BJ (cell line): ENCODE results near the gene SH3RF3. TPM values are rescaled to one million over a fixed set of nuclear protein-coding genes. Genes with fewer than 3 reads are reported as not detected.

Experiments used
- CTCF ChIA-PET: fragments of 350-600 bp; formaldehyde crosslinking; extraction: SDS; loops from one replicate; lab custom pipeline; 2021; ENCODE audit warnings: antibody characterized with exemption, inconsistent platforms; lab: Yijun Ruan, JAX
- POLR2A ChIA-PET: fragments of 300-600 bp; sonication (Branson Sonifier 250); formaldehyde crosslinking; extraction: SDS; loops from one replicate; lab custom pipeline; 2021; ENCODE audit warnings: antibody characterized with exemption; lab: Charles Lee
- DNase-seq: peaks from one replicate; pipeline ENCODE4 v3.0.0-alpha.2; 2011; ENCODE audit warnings: low read depth
- H3K27me3 ChIP-seq: 2 replicates; pipeline ENCODE4 v1.6.0; 2011; ENCODE audit warnings: low read length; ENCODE audit not compliant: control insufficient read depth, insufficient read depth
- H3K36me3 ChIP-seq: 2 replicates; pipeline ENCODE4 v1.5.1; 2011; ENCODE audit warnings: low read length; ENCODE audit not compliant: control insufficient read depth, insufficient read depth
- H3K4me3 ChIP-seq: 2 replicates; pipeline ENCODE4 v1.5.1; 2011; ENCODE audit warnings: low read depth, mild to moderate bottlenecking, control low read depth, low read length
- polyA plus RNA-seq: library from polyadenylated mRNA; depleted of rRNA; stranded (reverse); fragments of >200 nt; gene quantifications from 2 replicates; pipeline ENCODE4 v1.2.3, GENCODE V29; 2011
- TF ChIP-seq, protein P1 (sequence below): IDR thresholded peaks from 2 replicates; pipeline ENCODE4 v1.5.1; 2011; ENCODE audit warnings: low read depth, mild to moderate bottlenecking, control low read depth, inconsistent platforms, low read length, moderate library complexity; ENCODE audit not compliant: insufficient read depth

Gene SH3RF3
- polyA plus RNA-seq, 1 experiment = 3.6 TPM

DNA sequence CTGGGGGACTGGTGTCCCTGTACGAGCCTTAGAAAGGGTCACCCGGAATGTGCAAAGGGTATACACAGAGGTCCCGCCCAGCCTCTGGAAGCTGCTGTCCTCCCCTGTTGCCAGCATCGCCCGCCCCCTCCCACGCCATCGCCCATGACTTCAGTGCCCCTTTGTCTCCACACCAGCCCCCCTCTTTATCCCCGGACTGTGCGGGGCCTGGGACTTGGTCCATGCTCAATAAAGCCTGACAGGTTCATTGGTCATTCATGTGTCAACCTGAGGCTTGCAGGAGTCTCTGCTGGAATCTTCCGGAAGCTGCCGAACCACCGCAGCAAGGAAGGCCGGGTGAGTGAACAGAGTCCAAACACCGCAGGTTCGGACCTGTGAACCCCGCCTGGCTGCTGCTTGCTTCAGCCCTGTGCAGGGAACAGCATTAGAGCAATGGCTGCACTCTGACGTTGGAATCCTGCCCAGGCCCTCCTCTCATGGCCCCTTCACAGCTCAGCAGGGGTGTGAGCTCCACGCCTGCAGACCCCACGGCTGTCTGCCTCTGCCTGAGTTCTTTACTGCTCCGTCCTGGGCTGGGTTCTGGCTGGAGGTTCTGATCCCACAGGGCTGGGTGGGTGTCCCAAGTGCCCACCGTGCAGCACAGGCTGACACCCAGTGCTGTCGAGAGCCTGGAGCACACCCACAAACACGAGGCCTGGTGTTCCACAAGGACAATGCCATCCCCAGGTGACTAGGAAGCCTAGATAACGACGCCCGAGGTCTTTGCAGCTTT, 388.3 kb downstream of the SH3RF3 start:
- no peaks in the 10 kb centered on the region for H3K36me3 ChIP-seq
- ChIA-PET CTCF (interaction anchor here (0.7 to 2.1 kb wide), 4 partner anchors 7 to 390 kb away, joined by 3 to 8 read pairs (median 4); no protein-coding TSS in a partner anchor), POLR2A (no interaction called here)
- TF ChIP-seq, protein P1, sequence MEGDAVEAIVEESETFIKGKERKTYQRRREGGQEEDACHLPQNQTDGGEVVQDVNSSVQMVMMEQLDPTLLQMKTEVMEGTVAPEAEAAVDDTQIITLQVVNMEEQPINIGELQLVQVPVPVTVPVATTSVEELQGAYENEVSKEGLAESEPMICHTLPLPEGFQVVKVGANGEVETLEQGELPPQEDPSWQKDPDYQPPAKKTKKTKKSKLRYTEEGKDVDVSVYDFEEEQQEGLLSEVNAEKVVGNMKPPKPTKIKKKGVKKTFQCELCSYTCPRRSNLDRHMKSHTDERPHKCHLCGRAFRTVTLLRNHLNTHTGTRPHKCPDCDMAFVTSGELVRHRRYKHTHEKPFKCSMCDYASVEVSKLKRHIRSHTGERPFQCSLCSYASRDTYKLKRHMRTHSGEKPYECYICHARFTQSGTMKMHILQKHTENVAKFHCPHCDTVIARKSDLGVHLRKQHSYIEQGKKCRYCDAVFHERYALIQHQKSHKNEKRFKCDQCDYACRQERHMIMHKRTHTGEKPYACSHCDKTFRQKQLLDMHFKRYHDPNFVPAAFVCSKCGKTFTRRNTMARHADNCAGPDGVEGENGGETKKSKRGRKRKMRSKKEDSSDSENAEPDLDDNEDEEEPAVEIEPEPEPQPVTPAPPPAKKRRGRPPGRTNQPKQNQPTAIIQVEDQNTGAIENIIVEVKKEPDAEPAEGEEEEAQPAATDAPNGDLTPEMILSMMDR = no peak
- H3K4me3 ChIP-seq = no peak overlapping the region
- no peak for DNase-seq
- H3K27me3 ChIP-seq = no peaks in the 10 kb centered on the region

DNA sequence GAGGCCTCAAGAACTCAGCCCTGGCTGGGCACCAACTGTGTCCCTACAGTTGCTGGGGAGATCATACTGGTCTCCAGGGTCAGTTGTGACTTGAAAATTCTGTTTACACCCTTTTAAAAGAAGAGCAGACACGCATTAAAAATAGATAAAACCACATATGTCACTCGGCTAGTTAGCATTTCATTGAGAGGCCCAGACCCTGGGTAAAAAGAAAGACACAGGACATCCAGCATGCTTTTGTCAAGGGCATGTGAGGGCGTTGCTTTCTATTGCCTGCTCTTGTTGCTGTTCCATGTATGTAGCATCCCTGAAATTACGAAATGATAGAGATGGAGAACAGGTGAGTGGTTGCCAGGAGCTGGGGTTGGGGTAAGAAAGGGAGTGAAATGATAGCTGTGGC, 390.5 kb downstream of the SH3RF3 start:
- CTCF ChIA-PET = interaction anchor here (0.9 to 1.6 kb wide), 3 partner anchors 9 to 217 kb away, joined by 3 read pairs; no protein-coding TSS in a partner anchor
- no peak overlapping the region for H3K4me3 ChIP-seq
- H3K36me3 ChIP-seq = no peaks in the 10 kb centered on the region
- DNase-seq = no peak
- TF ChIP-seq, protein P1 = no peak
- POLR2A ChIA-PET = no interaction called here
- H3K27me3 ChIP-seq = peaks cover 3% of the 10 kb centered on the region; the same call in 1 of the 2 replicates

DNA sequence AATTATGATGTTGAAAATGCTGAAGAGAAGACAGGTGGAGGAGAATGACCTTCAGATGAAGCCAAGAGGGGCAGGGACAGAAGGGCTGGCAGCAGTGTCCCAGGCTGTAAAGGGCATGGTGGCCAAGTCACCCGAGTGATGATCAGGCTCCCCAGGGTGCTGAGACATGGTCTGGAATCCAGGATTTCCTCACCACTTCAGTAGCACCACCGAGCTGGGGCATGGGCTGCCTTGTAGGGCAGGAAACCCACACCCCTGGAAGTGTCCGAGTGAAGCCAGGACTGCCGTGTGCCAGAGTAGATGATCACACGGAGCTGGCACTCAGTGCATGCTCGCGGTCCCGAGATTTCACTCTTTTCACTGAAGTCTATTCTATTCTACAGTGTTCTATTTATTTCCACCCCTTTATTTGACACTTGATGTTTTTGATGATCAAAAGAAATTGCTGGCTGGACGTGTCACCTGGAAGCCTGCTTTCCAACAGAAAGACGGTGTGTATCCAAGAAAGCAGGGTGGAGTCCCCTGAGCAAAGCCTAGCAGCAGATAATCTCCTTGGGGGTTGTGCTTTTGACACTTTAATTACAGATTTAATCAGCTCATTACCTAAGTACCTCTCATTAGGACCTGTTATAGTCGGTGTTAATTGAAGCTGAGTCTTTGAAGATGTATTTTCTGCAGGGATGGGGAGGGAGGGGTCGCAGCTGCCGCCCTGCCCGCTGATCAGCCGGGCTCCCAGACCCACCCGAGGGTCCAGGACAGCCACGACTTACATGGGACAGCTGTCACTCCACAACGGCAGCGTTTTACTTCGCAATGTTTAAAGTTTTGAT, 392.4 kb downstream of the SH3RF3 start:
- no peaks in the 10 kb centered on the region for H3K36me3 ChIP-seq
- ChIA-PET CTCF (interaction anchor here (0.5 to 0.9 kb wide), 3 partner anchors 12 to 379 kb away, joined by 3 read pairs; no protein-coding TSS in a partner anchor), POLR2A (no interaction called here)
- H3K27me3 ChIP-seq = peaks cover 3% of the 10 kb centered on the region; the same call in 1 of the 2 replicates
- DNase-seq = no peak
- no peak overlapping the region for H3K4me3 ChIP-seq
- TF ChIP-seq, protein P1 = no peak

DNA sequence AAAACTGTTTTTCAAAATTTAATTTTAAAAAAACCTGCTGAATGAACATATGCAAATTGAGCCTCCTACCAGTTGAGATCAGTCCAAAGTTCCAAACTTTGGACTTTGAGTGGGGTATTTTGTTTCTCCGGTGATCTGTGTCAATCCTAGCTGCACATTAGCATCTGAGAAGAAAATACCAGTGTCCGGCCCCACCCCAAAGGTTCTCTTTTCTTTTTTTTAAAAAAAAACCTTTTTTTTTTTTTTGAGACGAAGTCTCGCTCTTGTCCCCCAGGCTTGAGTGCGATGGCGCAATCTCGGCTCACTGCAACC, 393.0 kb downstream of the SH3RF3 start:
- ChIA-PET POLR2A (no interaction called here), CTCF (interaction anchor here (0.8 to 0.9 kb wide), 2 partner anchors 12 to 380 kb away, joined by 3 read pairs; no protein-coding TSS in a partner anchor)
- DNase-seq = no peak
- no peaks in the 10 kb centered on the region for H3K36me3 ChIP-seq
- H3K4me3 ChIP-seq = no peak overlapping the region
- TF ChIP-seq, protein P1 = no peak
- peaks cover 3% of the 10 kb centered on the region; the same call in 1 of the 2 replicates for H3K27me3 ChIP-seq

DNA sequence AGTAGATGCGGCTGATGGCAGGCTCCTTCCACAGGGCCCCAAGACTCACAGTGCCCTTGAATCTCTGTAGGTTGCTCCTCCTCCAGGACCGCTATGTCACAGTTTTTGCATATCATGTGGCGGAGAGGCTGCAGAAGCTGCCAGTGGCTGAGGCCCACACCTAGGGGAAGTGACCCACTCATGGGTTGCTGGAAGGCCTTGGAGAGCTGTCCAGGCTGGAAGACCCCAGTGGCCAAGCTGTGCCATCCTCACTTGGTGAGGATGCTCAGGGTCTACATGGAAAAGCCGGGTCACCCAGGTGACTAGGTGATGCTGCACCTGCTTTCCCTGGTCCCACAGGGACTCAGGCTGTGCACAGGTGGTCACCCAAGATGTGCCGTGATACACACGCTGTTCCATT, 394.1 kb downstream of the SH3RF3 start:
- Histone ChIP-seq H3K4me3 (no peak overlapping the region), H3K27me3 (peaks cover 4% of the 10 kb centered on the region), H3K36me3 (no peaks in the 10 kb centered on the region)
- TF ChIP-seq, protein P1 = no peak
- DNase-seq = no peak
- POLR2A ChIA-PET = interaction anchor here (0.6 kb wide), 1 partner anchor 54 kb away, joined by 3 read pairs; no protein-coding TSS in a partner anchor
- CTCF ChIA-PET = no interaction called here
